Gastroesophageal sphincter (tissue), 4 donors: ENCODE results near the gene GDPD5. TPM values are rescaled to one million over a fixed set of nuclear protein-coding genes. Genes with fewer than 3 reads are reported as not detected.
A peak's percentile ranks its signal among the peaks of the same experiment; 100 is the strongest.

Source experiments
- ATAC-seq: fragments of 150-250 bp; one replicate; pipeline ENCODE4 v1.9.1; 2016; ENCODE audit warnings: mild to moderate bottlenecking, moderate library complexity
- H3K27ac ChIP-seq, 4 donors: fragments of 200-600 bp; sonication (generic) in 3 of 4; 1 replicate in 3 of 4; 2 replicates in 1 of 4; pipeline ENCODE4 v1.5.1; 2016 to 2019
- H3K27me3 ChIP-seq: fragments of 200-600 bp; sonication (generic); one replicate; pipeline ENCODE4 v1.5.1; 2019
- H3K36me3 ChIP-seq, 2 donors: fragments of 200-600 bp; sonication (generic); one replicate each; pipeline ENCODE4 v1.5.1; 2019; ENCODE audit warnings: control low read depth in 1 of 2
- H3K4me1 ChIP-seq, 3 donors: fragments of 200-600 bp; sonication (generic); 1 replicate in 2 of 3; 2 replicates in 1 of 3; pipeline ENCODE4 v1.5.1; 2016 to 2019; ENCODE audit warnings: control low read depth in 2 of 3
- H3K4me3 ChIP-seq, 2 donors: fragments of 200-600 bp; sonication (generic); one replicate each; pipeline ENCODE4 v1.5.1; 2019; ENCODE audit warnings: mild to moderate bottlenecking in 1 of 2, moderate library complexity in 1 of 2
- H3K9me3 ChIP-seq, 3 donors: fragments of 200-600 bp; sonication (generic); one replicate each; pipeline ENCODE4 v1.5.1; 2017 to 2019; ENCODE audit warnings: control low read depth in 2 of 3
- EP300 ChIP-seq: sonication (generic); formaldehyde crosslinking; IDR thresholded peaks from one replicate; pipeline ENCODE4 v1.6.1; 2017; ENCODE audit warnings: antibody characterized with exemption, mild to moderate bottlenecking
- POLR2A ChIP-seq, 2 donors: fragments of 450-650 bp; IDR thresholded peaks; one replicate each; pipeline ENCODE4 v1.6.1; 2017; ENCODE audit warnings: antibody characterized with exemption in 2 of 2, mild to moderate bottlenecking in 2 of 2, moderate library complexity in 1 of 2
- POLR2AphosphoS5 ChIP-seq: sonication (generic); formaldehyde crosslinking; IDR thresholded peaks from one replicate; pipeline ENCODE4 v1.6.1; 2017; ENCODE audit warnings: antibody characterized with exemption
- WGBS, 2 donors: methylation state at CpG; one replicate each; pipeline ENCODE4 v1.1.5; 2018; ENCODE audit warnings: low coverage in 1 of 2; 5-methylcytosine and 5-hydroxymethylcytosine counted together
- total RNA-seq, 4 donors: library from RNA; depleted of rRNA; stranded (reverse); fragments of >200 nt; gene quantifications; one replicate each; pipeline ENCODE4 v1.1.0, GENCODE V29; 2016
- TF ChIP-seq, protein P1 (sequence below), 4 experiments: fragments of 200-600 bp in 2 of 4; fragments of 450-650 bp in 2 of 4; sonication (generic) in 1 of 4; IDR thresholded peaks; one replicate each; pipeline ENCODE4 v1.5.1; 2017 to 2019; ENCODE audit warnings: antibody characterized with exemption in 4 of 4, mild to moderate bottlenecking in 2 of 4, moderate library complexity in 2 of 4

GDPD5 gene
- total RNA-seq, 4 donors from 2014 or later, result 3.8 to 9.3 (median 6.4) TPM

DNA sequence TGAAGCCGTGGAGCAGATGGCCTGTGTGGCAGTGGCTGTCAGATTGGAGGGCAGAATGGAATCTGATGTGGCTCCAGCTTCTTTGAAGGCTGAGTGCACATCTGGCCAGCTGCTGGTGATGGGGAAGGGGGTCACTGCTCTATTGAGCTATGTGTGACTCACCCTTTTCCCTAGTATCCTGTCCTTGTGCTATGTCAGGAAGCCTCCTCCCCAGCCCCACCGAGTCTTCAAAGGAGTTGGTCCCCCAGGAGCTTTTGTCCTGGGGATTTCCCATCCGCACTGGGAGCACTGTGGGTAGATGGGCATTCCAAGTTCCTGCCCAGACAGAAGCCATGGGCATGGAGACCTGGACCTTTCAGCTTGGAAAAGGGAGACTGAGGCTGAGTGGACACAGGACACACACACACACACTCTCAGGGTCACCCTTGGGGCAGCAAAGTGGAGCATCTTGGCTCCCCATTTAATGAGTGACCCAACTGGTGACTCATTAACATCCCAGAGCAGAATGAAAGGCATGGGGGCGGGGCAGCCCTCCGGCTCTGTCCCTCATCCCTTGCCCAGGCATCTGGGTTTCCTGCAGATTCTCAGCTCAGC is 39.6 kb upstream of the GDPD5 start:
- H3K27me3 ChIP-seq, result no peaks in the 10 kb centered on the region
- peak; percentile 44 for ATAC-seq
- peaks cover 0 to 55% of the 10 kb centered on the region in 2 donors for H3K36me3 ChIP-seq
- 0% methylated on average over 1 of the region's 5 CpGs; no CpG with 5 or more reads in 1 of the 2 donors for WGBS, 2 donors
- TF ChIP-seq EP300, result no peak
- TF ChIP-seq POLR2AphosphoS5, result peak; percentile 50
- TF ChIP-seq, protein P1, sequence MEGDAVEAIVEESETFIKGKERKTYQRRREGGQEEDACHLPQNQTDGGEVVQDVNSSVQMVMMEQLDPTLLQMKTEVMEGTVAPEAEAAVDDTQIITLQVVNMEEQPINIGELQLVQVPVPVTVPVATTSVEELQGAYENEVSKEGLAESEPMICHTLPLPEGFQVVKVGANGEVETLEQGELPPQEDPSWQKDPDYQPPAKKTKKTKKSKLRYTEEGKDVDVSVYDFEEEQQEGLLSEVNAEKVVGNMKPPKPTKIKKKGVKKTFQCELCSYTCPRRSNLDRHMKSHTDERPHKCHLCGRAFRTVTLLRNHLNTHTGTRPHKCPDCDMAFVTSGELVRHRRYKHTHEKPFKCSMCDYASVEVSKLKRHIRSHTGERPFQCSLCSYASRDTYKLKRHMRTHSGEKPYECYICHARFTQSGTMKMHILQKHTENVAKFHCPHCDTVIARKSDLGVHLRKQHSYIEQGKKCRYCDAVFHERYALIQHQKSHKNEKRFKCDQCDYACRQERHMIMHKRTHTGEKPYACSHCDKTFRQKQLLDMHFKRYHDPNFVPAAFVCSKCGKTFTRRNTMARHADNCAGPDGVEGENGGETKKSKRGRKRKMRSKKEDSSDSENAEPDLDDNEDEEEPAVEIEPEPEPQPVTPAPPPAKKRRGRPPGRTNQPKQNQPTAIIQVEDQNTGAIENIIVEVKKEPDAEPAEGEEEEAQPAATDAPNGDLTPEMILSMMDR (IDR thresholded peaks at IDR 0.05), result no peak
- H3K4me3 ChIP-seq, result peak overlapping the region in 1 of 2 donors; percentile 75
- peak overlapping the region; percentile 41 to 100 (median 98) for H3K27ac ChIP-seq
- H3K9me3 ChIP-seq, result no peaks in the 10 kb centered on the region
- H3K4me1 ChIP-seq, result peaks cover 3 to 92% (median 34%) of the 10 kb centered on the region in 3 donors

DNA sequence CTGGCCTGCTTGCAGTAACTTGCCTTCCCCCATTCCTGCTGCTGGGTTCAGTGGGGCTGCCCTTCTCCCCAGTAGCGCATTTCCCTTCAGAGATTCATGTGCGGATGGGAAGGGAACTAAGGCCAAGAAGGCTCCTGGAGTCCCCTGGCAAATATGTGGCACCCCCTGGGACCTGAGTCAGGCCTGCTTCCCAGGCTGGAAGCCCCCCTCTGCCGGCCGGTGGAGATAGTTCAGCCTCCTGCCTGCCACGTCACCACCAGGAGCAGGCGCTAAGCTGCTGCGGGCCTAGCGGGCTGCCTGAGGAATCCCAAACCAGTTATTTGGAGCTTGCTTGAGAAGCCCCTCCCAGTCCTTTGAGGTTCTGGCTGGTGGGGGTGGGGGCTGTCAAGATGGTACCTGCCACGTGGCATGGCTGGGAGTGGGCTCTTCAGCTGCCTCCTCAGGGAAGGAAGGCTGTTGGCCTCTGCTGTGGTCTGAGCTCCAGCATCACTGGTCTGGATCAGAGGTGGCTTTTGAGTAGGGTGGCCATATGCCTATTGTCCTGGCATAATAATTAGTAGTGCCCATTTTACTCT is 38.3 kb upstream of the GDPD5 start:
- Histone ChIP-seq H3K27me3 (no peaks in the 10 kb centered on the region), H3K27ac (peak overlapping the region; percentile 98 to 100 (median 99)), H3K36me3 (peaks cover 0 to 43% of the 10 kb centered on the region in 2 donors), H3K4me1 (peaks cover 6 to 92% (median 46%) of the 10 kb centered on the region in 3 donors), H3K4me3 (peak overlapping the region; percentile 75 to 89), H3K9me3 (no peaks in the 10 kb centered on the region)
- peak; percentile 36 for ATAC-seq
- no CpG with 5 or more reads among the region's 9 CpGs for WGBS, 2 donors
- TF ChIP-seq EP300, result no peak
- TF ChIP-seq, protein P1 (IDR thresholded peaks at IDR 0.05), result peak in 3 of 4 experiments; percentile 73 to 74 (median 73)
- TF ChIP-seq POLR2A (IDR thresholded peaks at IDR 0.05), result no peak
- TF ChIP-seq POLR2AphosphoS5, result peak; percentile 32

DNA sequence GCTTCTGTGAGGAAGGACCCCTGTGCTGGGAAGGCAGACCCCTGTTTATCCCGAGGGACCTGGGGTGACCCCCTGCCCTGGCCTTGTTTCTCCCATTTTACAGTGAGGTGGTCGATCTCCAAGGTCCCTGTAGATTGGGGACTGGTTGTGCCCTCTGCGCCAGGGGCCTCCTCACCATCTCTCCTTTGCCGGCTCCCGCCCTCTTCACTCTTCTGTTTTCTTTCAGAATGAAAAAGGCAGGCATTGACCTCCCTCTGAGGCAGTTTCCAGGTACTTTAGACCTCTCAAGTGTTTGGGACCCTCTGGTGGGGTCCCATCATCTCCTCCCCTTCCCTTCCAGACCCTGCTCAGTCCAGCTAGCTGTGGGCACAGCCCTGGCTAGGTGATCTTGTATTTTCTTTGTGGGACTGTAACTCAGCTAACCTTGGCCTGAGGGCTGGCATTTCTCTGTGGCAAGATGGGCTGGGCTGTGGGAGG is 37.8 kb upstream of the GDPD5 start:
- ATAC-seq, result no peak

DNA sequence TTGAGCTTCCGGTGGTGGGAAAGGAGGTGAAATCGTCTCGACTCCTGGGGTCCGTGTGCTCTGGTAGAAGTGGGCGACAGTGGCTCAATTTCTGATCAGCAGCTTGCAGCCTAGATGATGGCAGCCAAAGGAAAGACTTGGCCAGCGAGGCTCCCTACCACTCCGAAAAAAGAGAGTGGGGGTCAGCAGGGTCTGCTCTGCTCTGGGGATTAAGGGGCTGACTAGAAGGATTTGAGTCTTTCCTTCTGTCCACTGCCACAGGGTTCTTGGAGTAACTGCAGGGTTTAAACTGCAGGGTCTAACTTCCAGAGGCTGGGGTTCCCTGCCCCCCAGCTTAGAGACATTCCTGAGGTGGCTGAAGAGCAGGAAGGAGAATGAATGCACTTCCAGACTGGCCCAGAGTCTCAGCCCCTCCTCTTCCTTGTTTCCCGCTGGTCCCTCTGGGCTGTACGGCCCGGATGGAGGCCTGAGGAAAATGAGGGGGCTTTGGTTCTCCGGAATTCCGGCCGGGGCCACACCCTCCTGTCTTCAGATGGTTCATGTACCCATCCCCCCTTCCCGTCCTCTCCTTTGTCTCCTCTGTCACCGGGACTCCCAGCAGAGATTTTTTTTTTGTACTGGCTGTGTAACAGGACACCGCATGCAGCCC is 37.2 kb upstream of the GDPD5 start:
- Histone ChIP-seq H3K36me3 (peaks cover 0 to 32% of the 10 kb centered on the region in 2 donors), H3K27ac (peak overlapping the region; percentile 98 to 100 (median 99)), H3K4me3 (peak overlapping the region; percentile 75 to 89), H3K27me3 (no peaks in the 10 kb centered on the region), H3K4me1 (peaks cover 9 to 92% (median 53%) of the 10 kb centered on the region in 3 donors), H3K9me3 (no peaks in the 10 kb centered on the region)
- WGBS, 2 donors, result 1 to 3% methylated on average over 6 to 16 of the region's 16 CpGs
- TF ChIP-seq, protein P1 (IDR thresholded peaks at IDR 0.05), result no peak
- no peak for TF ChIP-seq EP300
- no peak for TF ChIP-seq POLR2AphosphoS5
- no peak for TF ChIP-seq POLR2A (IDR thresholded peaks at IDR 0.05)
- no peak for ATAC-seq

More for the DNA sequence above, 37.8 kb upstream of the GDPD5 start:
- H3K36me3 ChIP-seq, result peaks cover 0 to 37% of the 10 kb centered on the region in 2 donors
- 2% methylated on average over 5 of the region's 5 CpGs; no CpG with 5 or more reads in 1 of the 2 donors for WGBS, 2 donors
- TF ChIP-seq POLR2AphosphoS5 (no peak), EP300 (no peak), POLR2A (IDR thresholded peaks at IDR 0.05) (no peak)
- TF ChIP-seq, protein P1 (IDR thresholded peaks at IDR 0.05), result no peak
- H3K27ac ChIP-seq, result peak overlapping the region; percentile 98 to 100 (median 99)
- peaks cover 9 to 92% (median 51%) of the 10 kb centered on the region in 3 donors for H3K4me1 ChIP-seq
- peak overlapping the region; percentile 75 to 89 for H3K4me3 ChIP-seq
- H3K27me3 ChIP-seq, result no peaks in the 10 kb centered on the region
- H3K9me3 ChIP-seq, result no peaks in the 10 kb centered on the region
